ENCODE results near the gene SMG7.

The SMG7 gene

DNA sequence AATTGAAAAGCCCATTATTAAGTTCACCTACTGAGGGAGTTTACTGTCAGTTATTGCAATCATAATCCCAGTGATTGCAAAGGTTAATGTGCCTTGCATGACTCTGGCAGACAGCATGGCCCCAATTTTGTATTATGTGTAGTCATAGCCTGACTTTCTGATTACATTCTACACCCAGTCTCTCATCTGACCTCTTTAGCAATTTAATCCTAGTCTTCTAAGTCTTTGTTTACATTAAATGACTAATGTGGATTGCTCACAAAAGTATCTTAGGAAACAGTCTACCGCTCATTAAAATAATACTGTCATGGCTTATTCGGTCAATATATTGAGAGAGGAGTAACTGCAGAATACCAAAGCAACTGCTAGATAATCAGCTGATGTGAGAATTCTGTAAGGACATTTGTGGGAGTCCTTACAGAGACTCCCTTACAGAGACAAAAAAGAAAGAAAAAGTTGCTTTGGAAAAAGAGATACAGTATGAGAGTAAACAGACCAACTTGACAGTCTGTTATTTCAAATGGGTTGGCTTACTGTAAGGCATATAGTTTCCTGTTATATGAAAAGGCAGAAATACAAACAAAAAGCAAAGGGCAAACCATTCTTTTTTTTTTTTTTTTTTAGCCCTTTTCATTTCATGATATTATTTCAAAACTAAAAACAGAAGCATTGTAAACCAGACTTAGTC is 42.8 kb downstream of the SMG7 start (continued):
- TF ChIP-seq, protein P1, sequence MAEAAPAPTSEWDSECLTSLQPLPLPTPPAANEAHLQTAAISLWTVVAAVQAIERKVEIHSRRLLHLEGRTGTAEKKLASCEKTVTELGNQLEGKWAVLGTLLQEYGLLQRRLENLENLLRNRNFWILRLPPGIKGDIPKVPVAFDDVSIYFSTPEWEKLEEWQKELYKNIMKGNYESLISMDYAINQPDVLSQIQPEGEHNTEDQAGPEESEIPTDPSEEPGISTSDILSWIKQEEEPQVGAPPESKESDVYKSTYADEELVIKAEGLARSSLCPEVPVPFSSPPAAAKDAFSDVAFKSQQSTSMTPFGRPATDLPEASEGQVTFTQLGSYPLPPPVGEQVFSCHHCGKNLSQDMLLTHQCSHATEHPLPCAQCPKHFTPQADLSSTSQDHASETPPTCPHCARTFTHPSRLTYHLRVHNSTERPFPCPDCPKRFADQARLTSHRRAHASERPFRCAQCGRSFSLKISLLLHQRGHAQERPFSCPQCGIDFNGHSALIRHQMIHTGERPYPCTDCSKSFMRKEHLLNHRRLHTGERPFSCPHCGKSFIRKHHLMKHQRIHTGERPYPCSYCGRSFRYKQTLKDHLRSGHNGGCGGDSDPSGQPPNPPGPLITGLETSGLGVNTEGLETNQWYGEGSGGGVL (tag by site-specific recombination; IDR thresholded peaks at IDR 0.05): no peak
- no peak for TF ChIP-seq GLIS1 (tag by site-specific recombination; IDR thresholded peaks at IDR 0.05)
- TF ChIP-seq, protein P2, sequence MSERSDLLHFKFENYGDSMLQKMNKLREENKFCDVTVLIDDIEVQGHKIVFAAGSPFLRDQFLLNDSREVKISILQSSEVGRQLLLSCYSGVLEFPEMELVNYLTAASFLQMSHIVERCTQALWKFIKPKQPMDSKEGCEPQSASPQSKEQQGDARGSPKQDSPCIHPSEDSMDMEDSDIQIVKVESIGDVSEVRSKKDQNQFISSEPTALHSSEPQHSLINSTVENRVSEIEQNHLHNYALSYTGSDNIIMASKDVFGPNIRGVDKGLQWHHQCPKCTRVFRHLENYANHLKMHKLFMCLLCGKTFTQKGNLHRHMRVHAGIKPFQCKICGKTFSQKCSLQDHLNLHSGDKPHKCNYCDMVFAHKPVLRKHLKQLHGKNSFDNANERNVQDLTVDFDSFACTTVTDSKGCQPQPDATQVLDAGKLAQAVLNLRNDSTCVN (tag by site-specific recombination; optimal IDR thresholded peaks at IDR 0.05): no peak
- no peak for TF ChIP-seq SCRT2 (tag by site-specific recombination; IDR thresholded peaks at IDR 0.05)
- no peak for TF ChIP-seq ZNF391 (tag by site-specific recombination; IDR thresholded peaks at IDR 0.05; ENCODE audit: borderline replicate concordance, low read depth)
- peak; percentile 72 for TF ChIP-seq ZEB2 (tag by site-specific recombination; IDR thresholded peaks at IDR 0.05)
- TF ChIP-seq, protein P3, sequence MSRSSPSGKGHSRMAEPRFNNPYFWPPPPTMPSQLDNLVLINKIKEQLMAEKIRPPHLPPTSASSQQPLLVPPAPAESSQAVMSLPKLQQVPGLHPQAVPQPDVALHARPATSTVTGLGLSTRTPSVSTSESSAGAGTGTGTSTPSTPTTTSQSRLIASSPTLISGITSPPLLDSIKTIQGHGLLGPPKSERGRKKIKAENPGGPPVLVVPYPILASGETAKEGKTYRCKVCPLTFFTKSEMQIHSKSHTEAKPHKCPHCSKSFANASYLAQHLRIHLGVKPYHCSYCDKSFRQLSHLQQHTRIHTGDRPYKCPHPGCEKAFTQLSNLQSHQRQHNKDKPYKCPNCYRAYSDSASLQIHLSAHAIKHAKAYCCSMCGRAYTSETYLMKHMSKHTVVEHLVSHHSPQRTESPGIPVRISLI (tag by site-specific recombination; IDR thresholded peaks at IDR 0.05): no peak; the same call in 1 of the 2 replicates
- TF ChIP-seq, protein P4, sequence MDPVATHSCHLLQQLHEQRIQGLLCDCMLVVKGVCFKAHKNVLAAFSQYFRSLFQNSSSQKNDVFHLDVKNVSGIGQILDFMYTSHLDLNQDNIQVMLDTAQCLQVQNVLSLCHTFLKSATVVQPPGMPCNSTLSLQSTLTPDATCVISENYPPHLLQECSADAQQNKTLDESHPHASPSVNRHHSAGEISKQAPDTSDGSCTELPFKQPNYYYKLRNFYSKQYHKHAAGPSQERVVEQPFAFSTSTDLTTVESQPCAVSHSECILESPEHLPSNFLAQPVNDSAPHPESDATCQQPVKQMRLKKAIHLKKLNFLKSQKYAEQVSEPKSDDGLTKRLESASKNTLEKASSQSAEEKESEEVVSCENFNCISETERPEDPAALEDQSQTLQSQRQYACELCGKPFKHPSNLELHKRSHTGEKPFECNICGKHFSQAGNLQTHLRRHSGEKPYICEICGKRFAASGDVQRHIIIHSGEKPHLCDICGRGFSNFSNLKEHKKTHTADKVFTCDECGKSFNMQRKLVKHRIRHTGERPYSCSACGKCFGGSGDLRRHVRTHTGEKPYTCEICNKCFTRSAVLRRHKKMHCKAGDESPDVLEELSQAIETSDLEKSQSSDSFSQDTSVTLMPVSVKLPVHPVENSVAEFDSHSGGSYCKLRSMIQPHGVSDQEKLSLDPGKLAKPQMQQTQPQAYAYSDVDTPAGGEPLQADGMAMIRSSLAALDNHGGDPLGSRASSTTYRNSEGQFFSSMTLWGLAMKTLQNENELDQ (tag by site-specific recombination; IDR thresholded peaks at IDR 0.05; ENCODE audit: low read depth): no peak
- TF ChIP-seq, protein P5, sequence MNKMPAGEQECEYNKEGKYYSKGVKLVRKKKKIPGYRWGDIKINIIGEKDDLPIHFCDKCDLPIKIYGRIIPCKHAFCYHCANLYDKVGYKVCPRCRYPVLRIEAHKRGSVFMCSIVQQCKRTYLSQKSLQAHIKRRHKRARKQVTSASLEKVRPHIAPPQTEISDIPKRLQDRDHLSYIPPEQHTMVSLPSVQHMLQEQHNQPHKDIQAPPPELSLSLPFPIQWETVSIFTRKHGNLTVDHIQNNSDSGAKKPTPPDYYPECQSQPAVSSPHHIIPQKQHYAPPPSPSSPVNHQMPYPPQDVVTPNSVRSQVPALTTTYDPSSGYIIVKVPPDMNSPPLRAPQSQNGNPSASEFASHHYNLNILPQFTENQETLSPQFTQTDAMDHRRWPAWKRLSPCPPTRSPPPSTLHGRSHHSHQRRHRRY (tag by site-specific recombination; IDR thresholded peaks at IDR 0.05): no peak
- TF ChIP-seq SP7 (tag by site-specific recombination; IDR thresholded peaks at IDR 0.05): peak; percentile 95
- TF ChIP-seq ZNF248 (tag by site-specific recombination; IDR thresholded peaks at IDR 0.05): no peak
- no peak for TF ChIP-seq ZNF530 (tag by site-specific recombination; IDR thresholded peaks at IDR 0.05; ENCODE audit: low read depth)
- no peak for TF ChIP-seq HOXA7 (CRISPR knock-in tag; IDR thresholded peaks at IDR 0.05; ENCODE audit: borderline replicate concordance)
- TF ChIP-seq, protein P6, sequence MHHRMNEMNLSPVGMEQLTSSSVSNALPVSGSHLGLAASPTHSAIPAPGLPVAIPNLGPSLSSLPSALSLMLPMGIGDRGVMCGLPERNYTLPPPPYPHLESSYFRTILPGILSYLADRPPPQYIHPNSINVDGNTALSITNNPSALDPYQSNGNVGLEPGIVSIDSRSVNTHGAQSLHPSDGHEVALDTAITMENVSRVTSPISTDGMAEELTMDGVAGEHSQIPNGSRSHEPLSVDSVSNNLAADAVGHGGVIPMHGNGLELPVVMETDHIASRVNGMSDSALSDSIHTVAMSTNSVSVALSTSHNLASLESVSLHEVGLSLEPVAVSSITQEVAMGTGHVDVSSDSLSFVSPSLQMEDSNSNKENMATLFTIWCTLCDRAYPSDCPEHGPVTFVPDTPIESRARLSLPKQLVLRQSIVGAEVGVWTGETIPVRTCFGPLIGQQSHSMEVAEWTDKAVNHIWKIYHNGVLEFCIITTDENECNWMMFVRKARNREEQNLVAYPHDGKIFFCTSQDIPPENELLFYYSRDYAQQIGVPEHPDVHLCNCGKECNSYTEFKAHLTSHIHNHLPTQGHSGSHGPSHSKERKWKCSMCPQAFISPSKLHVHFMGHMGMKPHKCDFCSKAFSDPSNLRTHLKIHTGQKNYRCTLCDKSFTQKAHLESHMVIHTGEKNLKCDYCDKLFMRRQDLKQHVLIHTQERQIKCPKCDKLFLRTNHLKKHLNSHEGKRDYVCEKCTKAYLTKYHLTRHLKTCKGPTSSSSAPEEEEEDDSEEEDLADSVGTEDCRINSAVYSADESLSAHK (tag by site-specific recombination; IDR thresholded peaks at IDR 0.05): no peak
- TF ChIP-seq ZNF660 (tag by site-specific recombination; IDR thresholded peaks at IDR 0.05): peak; percentile 36; the same call in 1 of the 2 replicates
- TF ChIP-seq ZNF24 (tag by site-specific recombination; IDR thresholded peaks at IDR 0.05): 0 out of 2 replicates have a peak, but pooled peaks have one; percentile 32
- no peak for TF ChIP-seq ZNF48 (tag by site-specific recombination; IDR thresholded peaks at IDR 0.05)
- peak; percentile 51; the same call in 1 of the 2 replicates for TF ChIP-seq TRIM28 (IDR thresholded peaks at IDR 0.05; ENCODE audit: borderline replicate concordance, low read length)
- TF ChIP-seq ZNF596 (tag by site-specific recombination; IDR thresholded peaks at IDR 0.05): no peak
- no peak for TF ChIP-seq GLIS2 (tag by site-specific recombination; IDR thresholded peaks at IDR 0.05)
- TF ChIP-seq ZNF664 (tag by site-specific recombination; IDR thresholded peaks at IDR 0.05): peak; percentile 75
- TF ChIP-seq ZNF239 (tag by site-specific recombination; IDR thresholded peaks at IDR 0.05): no peak
- TF ChIP-seq, protein P7, sequence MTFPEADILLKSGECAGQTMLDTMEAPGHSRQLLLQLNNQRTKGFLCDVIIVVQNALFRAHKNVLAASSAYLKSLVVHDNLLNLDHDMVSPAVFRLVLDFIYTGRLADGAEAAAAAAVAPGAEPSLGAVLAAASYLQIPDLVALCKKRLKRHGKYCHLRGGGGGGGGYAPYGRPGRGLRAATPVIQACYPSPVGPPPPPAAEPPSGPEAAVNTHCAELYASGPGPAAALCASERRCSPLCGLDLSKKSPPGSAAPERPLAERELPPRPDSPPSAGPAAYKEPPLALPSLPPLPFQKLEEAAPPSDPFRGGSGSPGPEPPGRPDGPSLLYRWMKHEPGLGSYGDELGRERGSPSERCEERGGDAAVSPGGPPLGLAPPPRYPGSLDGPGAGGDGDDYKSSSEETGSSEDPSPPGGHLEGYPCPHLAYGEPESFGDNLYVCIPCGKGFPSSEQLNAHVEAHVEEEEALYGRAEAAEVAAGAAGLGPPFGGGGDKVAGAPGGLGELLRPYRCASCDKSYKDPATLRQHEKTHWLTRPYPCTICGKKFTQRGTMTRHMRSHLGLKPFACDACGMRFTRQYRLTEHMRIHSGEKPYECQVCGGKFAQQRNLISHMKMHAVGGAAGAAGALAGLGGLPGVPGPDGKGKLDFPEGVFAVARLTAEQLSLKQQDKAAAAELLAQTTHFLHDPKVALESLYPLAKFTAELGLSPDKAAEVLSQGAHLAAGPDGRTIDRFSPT (tag by site-specific recombination; IDR thresholded peaks at IDR 0.05): peak; percentile 89
- TF ChIP-seq, protein P8, sequence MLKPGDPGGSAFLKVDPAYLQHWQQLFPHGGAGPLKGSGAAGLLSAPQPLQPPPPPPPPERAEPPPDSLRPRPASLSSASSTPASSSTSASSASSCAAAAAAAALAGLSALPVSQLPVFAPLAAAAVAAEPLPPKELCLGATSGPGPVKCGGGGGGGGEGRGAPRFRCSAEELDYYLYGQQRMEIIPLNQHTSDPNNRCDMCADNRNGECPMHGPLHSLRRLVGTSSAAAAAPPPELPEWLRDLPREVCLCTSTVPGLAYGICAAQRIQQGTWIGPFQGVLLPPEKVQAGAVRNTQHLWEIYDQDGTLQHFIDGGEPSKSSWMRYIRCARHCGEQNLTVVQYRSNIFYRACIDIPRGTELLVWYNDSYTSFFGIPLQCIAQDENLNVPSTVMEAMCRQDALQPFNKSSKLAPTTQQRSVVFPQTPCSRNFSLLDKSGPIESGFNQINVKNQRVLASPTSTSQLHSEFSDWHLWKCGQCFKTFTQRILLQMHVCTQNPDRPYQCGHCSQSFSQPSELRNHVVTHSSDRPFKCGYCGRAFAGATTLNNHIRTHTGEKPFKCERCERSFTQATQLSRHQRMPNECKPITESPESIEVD (tag by site-specific recombination; IDR thresholded peaks at IDR 0.05): peak; percentile 64
- peak; percentile 52; the same call in 1 of the 2 replicates for TF ChIP-seq ZBTB17 (tag by site-specific recombination; IDR thresholded peaks at IDR 0.05)

Data from HEK293 (cell line).